ENCODE data around the gene ARFGAP2. TPM values are rescaled to one million over a fixed set of nuclear protein-coding genes. Genes with fewer than 3 reads are reported as not detected.
"Not testable (repeated sequence)": the region's sequence is repeated elsewhere in the genome, so short reads cannot be mapped to it uniquely, and the experiment has no call there.

ARFGAP2 gene
- total and polyA plus RNA-seq, 8 donors: 40.1 to 78.9 (median 63.3) TPM

DNA sequence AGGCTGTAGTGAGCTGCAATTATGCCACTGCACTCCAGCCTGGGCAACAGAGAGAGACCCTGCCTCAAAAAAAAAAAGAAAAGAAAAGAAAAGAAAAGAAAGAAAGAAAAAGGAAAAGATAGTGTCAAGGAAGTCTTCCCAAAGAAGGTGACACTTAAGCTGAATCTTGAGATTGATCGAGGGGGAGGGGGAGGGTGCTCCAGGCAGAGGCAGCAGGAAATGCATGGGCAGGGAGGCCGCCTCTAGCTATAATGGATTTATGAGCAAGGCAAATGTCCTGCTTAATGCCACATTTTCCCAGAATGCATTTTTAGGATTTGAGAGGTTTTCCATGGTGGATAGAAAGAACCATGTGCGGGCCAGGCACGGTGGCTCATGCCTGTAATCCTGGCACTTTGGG is 24.3 kb upstream of the ARFGAP2 start:
- Histone ChIP-seq H3K27ac (no peak overlapping the region), H3K27me3 (no peaks in the 10 kb centered on the region), H3K36me3 (no peaks in the 10 kb centered on the region), H3K9me3 (no peaks in the 10 kb centered on the region), H3K4me1 (no peaks in the 10 kb centered on the region), H3K4me3 (no peak overlapping the region)
- WGBS, 2 donors: 78 to 79% methylated on average over 4 of the region's 4 CpGs
- DNase-seq: no peak
- ATAC-seq: no peak
- intact Hi-C loops (cut with DNase I): no loop called here
- no peak for TF ChIP-seq CTCF (IDR thresholded peaks at IDR 0.05)
- no peak for FAIRE-seq

DNA sequence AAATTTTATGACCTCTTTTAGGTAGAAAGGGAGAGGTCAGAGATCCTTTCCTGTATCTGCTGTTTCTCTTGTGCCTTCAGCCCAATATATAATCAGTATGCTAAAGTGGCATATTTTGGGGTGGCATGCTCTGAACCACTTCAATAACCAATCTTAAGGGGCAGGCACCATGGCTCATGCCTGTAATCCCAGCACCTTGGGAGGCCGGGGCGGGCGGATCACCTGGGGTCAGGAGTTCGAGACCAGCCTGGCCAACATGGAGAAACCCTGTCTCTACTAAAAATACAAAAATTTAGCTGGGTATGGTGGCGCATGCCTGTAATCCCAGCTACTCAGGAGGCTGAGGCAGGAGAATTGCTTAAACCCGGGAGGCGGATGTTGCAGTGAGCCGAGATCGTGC is 21.5 kb upstream of the ARFGAP2 start:
- intact Hi-C loops (cut with DNase I); H3K4me1 ChIP-seq; DNase-seq; H3K36me3 ChIP-seq; FAIRE-seq; H3K27ac ChIP-seq; H3K4me3 ChIP-seq; ATAC-seq; H3K9me3 ChIP-seq; H3K27me3 ChIP-seq: not testable (repeated sequence)
- 90 to 91% methylated on average over 9 of the region's 9 CpGs for WGBS, 2 donors

DNA sequence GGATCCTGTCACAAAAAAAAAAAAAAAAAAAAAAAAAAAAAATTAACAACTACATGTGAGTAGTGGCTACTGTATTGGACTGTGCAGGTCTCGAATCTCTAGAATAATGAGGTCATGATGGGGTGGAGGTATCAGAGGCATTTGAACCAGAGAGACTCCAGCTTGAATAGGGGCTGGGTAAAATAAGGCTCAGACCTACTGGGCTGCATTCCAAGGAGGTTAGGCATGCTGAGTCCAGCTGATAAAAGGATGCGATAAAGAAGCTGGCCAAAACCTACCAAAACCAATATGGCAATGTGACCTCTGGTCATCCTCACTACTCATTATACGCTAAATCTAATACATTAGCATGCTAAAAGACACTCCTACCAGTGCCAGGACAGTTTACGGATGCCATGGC is 15.4 kb upstream of the ARFGAP2 start:
- intact Hi-C loops (cut with DNase I): no loop called here
- H3K36me3 ChIP-seq: no peaks in the 10 kb centered on the region
- H3K27ac ChIP-seq: no peak overlapping the region
- no peaks in the 10 kb centered on the region for H3K9me3 ChIP-seq
- peaks cover 0 to 9% (median 5%) of the 10 kb centered on the region in 3 donors for H3K4me1 ChIP-seq
- DNase-seq (no peak), FAIRE-seq (no peak), ATAC-seq (no peak)
- no peaks in the 10 kb centered on the region for H3K27me3 ChIP-seq
- no peak for TF ChIP-seq CTCF (IDR thresholded peaks at IDR 0.05)
- 77 to 81% methylated on average over 4 of the region's 4 CpGs for WGBS, 2 donors
- H3K4me3 ChIP-seq: no peak overlapping the region

DNA sequence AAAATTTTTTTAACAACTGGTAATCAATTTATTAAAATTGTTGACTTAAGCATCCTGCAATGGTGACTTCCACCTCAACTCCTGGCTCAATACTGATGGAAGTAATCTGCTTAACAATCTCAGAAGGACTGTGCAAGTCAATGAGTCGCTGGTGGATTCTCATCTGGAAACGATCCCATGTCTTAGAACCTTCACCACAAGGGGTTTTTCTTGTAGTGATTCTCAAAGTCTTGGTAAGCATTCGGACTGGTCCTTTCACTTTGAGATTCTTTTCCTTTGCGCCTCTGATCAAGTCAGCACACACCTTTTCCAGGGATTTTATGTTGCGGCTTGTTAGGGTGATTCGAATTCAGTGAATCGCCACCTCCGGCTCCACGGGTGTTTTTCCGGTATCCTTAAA is 14.5 kb upstream of the ARFGAP2 start:
- H3K9me3 ChIP-seq; H3K36me3 ChIP-seq; H3K27me3 ChIP-seq; H3K4me1 ChIP-seq; intact Hi-C loops (cut with DNase I); FAIRE-seq; ATAC-seq; H3K27ac ChIP-seq; H3K4me3 ChIP-seq; DNase-seq: not testable (repeated sequence)
- 81 to 87% methylated on average over 10 of the region's 10 CpGs for WGBS, 2 donors

GRCh38 chr11:47189100-47189834 is 12.6 kb upstream of the ARFGAP2 start:
- WGBS, 2 donors: 47 to 50% methylated on average over 11 of the region's 11 CpGs
- H3K36me3 ChIP-seq: no peaks in the 10 kb centered on the region
- ATAC-seq: no peak
- no peak overlapping the region for H3K27ac ChIP-seq
- H3K4me1 ChIP-seq: peaks cover 0 to 10% (median 9%) of the 10 kb centered on the region in 3 donors
- no peaks in the 10 kb centered on the region for H3K9me3 ChIP-seq
- TF ChIP-seq CTCF (IDR thresholded peaks at IDR 0.05): no peak
- H3K4me3 ChIP-seq: no peak overlapping the region
- intact Hi-C loops (cut with DNase I): no loop called here
- no peak for FAIRE-seq
- no peak for DNase-seq
- no peaks in the 10 kb centered on the region for H3K27me3 ChIP-seq

GRCh38 chr11:47188259-47188658 is 11.6 kb upstream of the ARFGAP2 start:
- WGBS, 2 donors: 84 to 100% methylated on average over 1 of the region's 1 CpG
- H3K27ac ChIP-seq: peak overlapping the region in 3 of 4 donors; percentile 78 to 86 (median 78)
- H3K4me1 ChIP-seq: peaks cover 0 to 14% (median 9%) of the 10 kb centered on the region in 3 donors
- no peak for TF ChIP-seq CTCF (IDR thresholded peaks at IDR 0.05)
- no peaks in the 10 kb centered on the region for H3K9me3 ChIP-seq
- intact Hi-C loops (cut with DNase I): no loop called here
- FAIRE-seq: no peak
- H3K27me3 ChIP-seq: no peaks in the 10 kb centered on the region
- no peak overlapping the region for H3K4me3 ChIP-seq
- ATAC-seq: no peak
- no peaks in the 10 kb centered on the region for H3K36me3 ChIP-seq
- no peak for DNase-seq

All from pancreas (tissue), 10 donors.